Measurements from ENCODE around the gene ARHGAP22. TPM values are rescaled to one million over a fixed set of nuclear protein-coding genes. Genes with fewer than 3 reads are reported as not detected.
A peak's percentile ranks its signal among the peaks of the same experiment; 100 is the strongest.

Gene ARHGAP22
- total and polyA plus RNA-seq, 2 of the 4 experiments (the other 2 are of a cell fraction) = 28.3 to 30.2 TPM

DNA sequence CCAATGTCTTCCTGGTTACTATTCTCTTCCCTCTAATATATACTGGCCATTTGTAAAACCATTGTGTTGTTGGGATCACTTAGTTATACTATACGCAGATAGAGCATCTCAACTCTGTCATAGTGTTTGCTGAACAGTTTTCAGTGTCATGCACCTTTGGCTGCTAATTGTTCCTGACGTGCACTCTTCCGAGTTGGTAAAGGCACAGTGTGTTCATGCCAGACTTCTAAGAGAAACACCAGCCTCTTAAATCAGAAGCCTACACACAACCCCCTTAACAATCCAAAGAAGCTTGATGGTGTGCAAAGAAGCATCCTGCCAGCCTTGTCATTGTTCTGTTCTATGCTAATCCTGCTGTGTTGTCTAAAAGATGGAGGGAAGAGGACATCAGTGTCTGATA is 167.3 kb downstream of the ARHGAP22 start:
- H2AK5ac ChIP-seq (ENCODE audit: low read depth, low read length) = 0 out of 2 replicates have a peak overlapping the region, but pooled peaks have one; percentile 1
- no peak for DNase-seq
- H3K14ac ChIP-seq (replicated peaks; ENCODE audit: low read depth, low read length) = no peak overlapping the region
- peaks cover 3% of the 10 kb centered on the region for H3K36me3 ChIP-seq (ENCODE audit: control insufficient read depth, insufficient read depth, low read length)
- no peak overlapping the region for H4K8ac ChIP-seq (ENCODE audit: low read depth in 2 of 2, low read length in 2 of 2)
- no peak overlapping the region for H4K5ac ChIP-seq (ENCODE audit: low read depth, low read length)
- peaks cover 0 to 16% of the 10 kb centered on the region in 2 experiments; a peak in 1 of 4 replicates for H3K79me1 ChIP-seq (ENCODE audit: low read depth in 1 of 2, low read length in 2 of 2)
- 100% methylated on average over 1 of the region's 3 CpGs; no CpG with 5 or more reads in 1 of the 2 experiments for WGBS, 2 experiments (ENCODE audit: extremely low coverage in 2 of 2, insufficient read length in 1 of 2)
- H3K27me3 ChIP-seq (ENCODE audit: control insufficient read depth, insufficient read depth, low read length) = no peaks in the 10 kb centered on the region
- ATAC-seq (ENCODE audit: low read depth) = no peak
- H3K4me1 ChIP-seq (ENCODE audit: control insufficient read depth, insufficient read depth, low read length) = peaks cover 8% of the 10 kb centered on the region
- H3K18ac ChIP-seq (ENCODE audit: low read depth, low read length) = no peak overlapping the region
- H2BK20ac ChIP-seq (ENCODE audit: low read depth, low read length) = no peak overlapping the region
- dilution Hi-C loops (cut with HindIII; ENCODE audit: low sequenced_read_pairs, unreplicated experiment) = no loop called here
- CTCF ChIA-PET = interaction anchor here (0.8 kb wide), 1 partner anchor 218 kb away, joined by 3 read pairs; no protein-coding TSS in a partner anchor
- no TSS peak for BruUV-seq (replicated peaks)
- no peaks in the 10 kb centered on the region for H3K9me3 ChIP-seq (ENCODE audit: control insufficient read depth, insufficient read depth, low read length)
- no peak overlapping the region for H3K4me2 ChIP-seq (ENCODE audit: low read depth, low read length)
- peaks cover 4% of the 10 kb centered on the region; the same call in 1 of the 2 replicates for H4K20me1 ChIP-seq (ENCODE audit: insufficient read depth, low read length)
- no peak overlapping the region for H3K27ac ChIP-seq (ENCODE audit: insufficient read depth, low read length)
- no peak overlapping the region for H2AK9ac ChIP-seq (replicated peaks; ENCODE audit: low read depth, low read length, poor library complexity)
- H2AFZ ChIP-seq (replicated peaks; ENCODE audit: low read length, poor library complexity) = no peak overlapping the region
- POLR2A ChIA-PET (ENCODE audit: unreplicated experiment) = no interaction called here
- H3K4ac ChIP-seq (ENCODE audit: low read depth, low read length) = 0 out of 2 replicates have a peak overlapping the region, but pooled peaks have one; percentile 6
- TF ChIP-seq POLR2A (IDR thresholded peaks at IDR 0.05; ENCODE audit: low read depth, low read length) (no peak), MXI1 (IDR thresholded peaks at IDR 0.05; ENCODE audit: borderline replicate concordance, low read depth, low read length) (no peak), RFX5 (IDR thresholded peaks at IDR 0.05; ENCODE audit: low read depth, low read length) (no peak), CEBPB (IDR thresholded peaks at IDR 0.05; ENCODE audit: low read depth, low read length) (no peak), FOS (IDR thresholded peaks at IDR 0.05; ENCODE audit: low read depth, low read length) (no peak), SMC3 (IDR thresholded peaks at IDR 0.05; ENCODE audit: low read depth, low read length) (no peak), MAFK (IDR thresholded peaks at IDR 0.05; ENCODE audit: low read depth, low read length) (no peak), RCOR1 (IDR thresholded peaks at IDR 0.05; ENCODE audit: insufficient replicate concordance, low read length) (no peak), NFE2L2 (IDR thresholded peaks at IDR 0.05; ENCODE audit: low read depth, low read length) (no peak), RAD21 (IDR thresholded peaks at IDR 0.05; ENCODE audit: low read length) (no peak), CHD1 (IDR thresholded peaks at IDR 0.05; ENCODE audit: low read depth, low read length) (no peak), MAZ (IDR thresholded peaks at IDR 0.05; ENCODE audit: borderline replicate concordance, low read depth, low read length) (no peak), BHLHE40 (IDR thresholded peaks at IDR 0.05; ENCODE audit: low read depth, low read length) (no peak)
- TF ChIP-seq, protein P1, sequence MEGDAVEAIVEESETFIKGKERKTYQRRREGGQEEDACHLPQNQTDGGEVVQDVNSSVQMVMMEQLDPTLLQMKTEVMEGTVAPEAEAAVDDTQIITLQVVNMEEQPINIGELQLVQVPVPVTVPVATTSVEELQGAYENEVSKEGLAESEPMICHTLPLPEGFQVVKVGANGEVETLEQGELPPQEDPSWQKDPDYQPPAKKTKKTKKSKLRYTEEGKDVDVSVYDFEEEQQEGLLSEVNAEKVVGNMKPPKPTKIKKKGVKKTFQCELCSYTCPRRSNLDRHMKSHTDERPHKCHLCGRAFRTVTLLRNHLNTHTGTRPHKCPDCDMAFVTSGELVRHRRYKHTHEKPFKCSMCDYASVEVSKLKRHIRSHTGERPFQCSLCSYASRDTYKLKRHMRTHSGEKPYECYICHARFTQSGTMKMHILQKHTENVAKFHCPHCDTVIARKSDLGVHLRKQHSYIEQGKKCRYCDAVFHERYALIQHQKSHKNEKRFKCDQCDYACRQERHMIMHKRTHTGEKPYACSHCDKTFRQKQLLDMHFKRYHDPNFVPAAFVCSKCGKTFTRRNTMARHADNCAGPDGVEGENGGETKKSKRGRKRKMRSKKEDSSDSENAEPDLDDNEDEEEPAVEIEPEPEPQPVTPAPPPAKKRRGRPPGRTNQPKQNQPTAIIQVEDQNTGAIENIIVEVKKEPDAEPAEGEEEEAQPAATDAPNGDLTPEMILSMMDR (conservative IDR thresholded peaks at IDR 0.05; ENCODE audit: low read depth, low read length) = no peak
- TF ChIP-seq, protein P2, sequence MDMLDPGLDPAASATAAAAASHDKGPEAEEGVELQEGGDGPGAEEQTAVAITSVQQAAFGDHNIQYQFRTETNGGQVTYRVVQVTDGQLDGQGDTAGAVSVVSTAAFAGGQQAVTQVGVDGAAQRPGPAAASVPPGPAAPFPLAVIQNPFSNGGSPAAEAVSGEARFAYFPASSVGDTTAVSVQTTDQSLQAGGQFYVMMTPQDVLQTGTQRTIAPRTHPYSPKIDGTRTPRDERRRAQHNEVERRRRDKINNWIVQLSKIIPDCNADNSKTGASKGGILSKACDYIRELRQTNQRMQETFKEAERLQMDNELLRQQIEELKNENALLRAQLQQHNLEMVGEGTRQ (IDR thresholded peaks at IDR 0.05; ENCODE audit: low read depth, low read length) = no peak
- TF ChIP-seq, protein P3, sequence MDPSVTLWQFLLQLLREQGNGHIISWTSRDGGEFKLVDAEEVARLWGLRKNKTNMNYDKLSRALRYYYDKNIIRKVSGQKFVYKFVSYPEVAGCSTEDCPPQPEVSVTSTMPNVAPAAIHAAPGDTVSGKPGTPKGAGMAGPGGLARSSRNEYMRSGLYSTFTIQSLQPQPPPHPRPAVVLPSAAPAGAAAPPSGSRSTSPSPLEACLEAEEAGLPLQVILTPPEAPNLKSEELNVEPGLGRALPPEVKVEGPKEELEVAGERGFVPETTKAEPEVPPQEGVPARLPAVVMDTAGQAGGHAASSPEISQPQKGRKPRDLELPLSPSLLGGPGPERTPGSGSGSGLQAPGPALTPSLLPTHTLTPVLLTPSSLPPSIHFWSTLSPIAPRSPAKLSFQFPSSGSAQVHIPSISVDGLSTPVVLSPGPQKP (IDR thresholded peaks at IDR 0.05; ENCODE audit: borderline replicate concordance, low read depth, low read length) = no peak
- no peak overlapping the region for H2BK15ac ChIP-seq (ENCODE audit: low read depth, low read length)
- no peak overlapping the region for H2BK120ac ChIP-seq (ENCODE audit: low read depth, low read length)
- intact Hi-C loops (cut with micrococcal nuclease) = loop anchor here (5.0 kb wide), 1 partner anchor 125 kb away; no protein-coding TSS in a partner anchor
- no peak overlapping the region for H3K56ac ChIP-seq (ENCODE audit: extremely low read depth, insufficient read depth, low read length)
- H3K9me1 ChIP-seq (ENCODE audit: insufficient read depth, low read length) = peaks cover 19% of the 10 kb centered on the region
- H4K91ac ChIP-seq (ENCODE audit: insufficient read depth, low read depth, low read length) = no peak overlapping the region
- peak overlapping the region; percentile 44; the same call in 1 of the 2 replicates for H3K23ac ChIP-seq (ENCODE audit: low read depth, low read length)
- in situ Hi-C loops (cut with MboI; ENCODE audit: low sequenced_read_pairs) = no loop called here
- no peak overlapping the region for H2BK5ac ChIP-seq (ENCODE audit: low read depth, low read length, poor library complexity, severe bottlenecking)
- no peak overlapping the region for H3K4me3 ChIP-seq (ENCODE audit: insufficient read depth, low read depth, low read length)
- no peak overlapping the region for H3K9ac ChIP-seq (ENCODE audit: low read depth, low read length)

Data from IMR-90 (cell line).